OCI-LY3 (cell line): ENCODE results near the gene OVAAL.

Experiments
- H2AFZ ChIP-seq: fragments of 200-600, 300-600 bp; shearing (Covaris generic); 2 replicates; pipeline ENCODE4 v1.6.0; 2014; ENCODE audit warnings: antibody characterized with exemption, low read depth, low read length
- H3K27ac ChIP-seq: fragments of 200-600, 300-600 bp; sonication (generic); 2 replicates; pipeline ENCODE4 v1.5.1; 2014; ENCODE audit warnings: mild to moderate bottlenecking, low read length, moderate library complexity, mixed read lengths
- H3K27me3 ChIP-seq: fragments of 200-600, 300-600 bp; sonication (generic); 2 replicates; pipeline ENCODE4 v1.6.1; 2014; ENCODE audit warnings: low read depth, low read length, mixed read lengths
- H3K36me3 ChIP-seq: fragments of 200-600, 300-600 bp; sonication (generic); replicated peaks from 2 replicates; pipeline ENCODE3; 2014; ENCODE audit warnings: low read depth, low read length, mixed read lengths
- H3K4me1 ChIP-seq: fragments of 300-600, 200-600 bp; sonication (generic); 2 replicates; pipeline ENCODE4 v1.6.1; 2014; ENCODE audit warnings: low read length, mixed read lengths
- H3K4me2 ChIP-seq: fragments of 200-600, 300-600 bp; sonication (generic); 2 replicates; pipeline ENCODE4 v1.6.1; 2014; ENCODE audit warnings: low read length, mixed read lengths
- H3K4me3 ChIP-seq: fragments of 300-600, 200-600 bp; sonication (generic); 2 replicates; pipeline ENCODE4 v1.5.1; 2014; ENCODE audit warnings: antibody characterized with exemption, mild to moderate bottlenecking, low read length, moderate library complexity
- H3K79me2 ChIP-seq: fragments of 300-600, 200-600 bp; shearing (Covaris generic); 2 replicates; pipeline ENCODE4 v1.6.1; 2014; ENCODE audit warnings: mild to moderate bottlenecking, low read length, mixed read lengths
- H3K9ac ChIP-seq: fragments of 300-600, 200-600 bp; shearing (Covaris generic); 2 replicates; pipeline ENCODE4 v1.6.0; 2014; ENCODE audit warnings: mild to moderate bottlenecking, low read length, moderate library complexity
- H3K9me3 ChIP-seq: fragments of 200-600, 300-600 bp; shearing (Covaris generic); 2 replicates; pipeline ENCODE4 v1.6.1; 2014; ENCODE audit warnings: low read length, mixed read lengths; ENCODE audit not compliant: insufficient read depth
- H4K20me1 ChIP-seq: fragments of 200-600, 300-600 bp; sonication (generic); 2 replicates; pipeline ENCODE4 v1.6.1; 2016; ENCODE audit warnings: low read length, mixed read lengths; ENCODE audit not compliant: insufficient read depth
- CTCF ChIP-seq: fragments of 200-600, 300-600 bp; sonication (generic); IDR thresholded peaks from 2 replicates; pipeline ENCODE4 v1.5.1; 2014; ENCODE audit warnings: antibody characterized with exemption, low read length, low read depth
- EZH2phosphoT487 ChIP-seq: fragments of 200-600 bp; shearing (Covaris generic); IDR thresholded peaks from 2 replicates; pipeline ENCODE4 v1.6.1; 2018; ENCODE audit warnings: antibody characterized with exemption, mixed run types, low read depth

Gene OVAAL

GRCh38 chr1:180515857-180516388, 42.8 kb upstream of the OVAAL start:
- Histone ChIP-seq H3K4me2 (peak overlapping the region; percentile 40), H3K27me3 (0 out of 2 replicates have a peak, but pooled peaks cover 9% of the 10 kb centered on the region), H3K79me2 (no peaks in the 10 kb centered on the region), H3K4me1 (peaks cover 5% of the 10 kb centered on the region), H3K9me3 (no peaks in the 10 kb centered on the region), H3K27ac (no peak overlapping the region), H3K9ac (peak overlapping the region; percentile 19), H2AFZ (peak overlapping the region; percentile 79), H3K36me3 (no peaks in the 10 kb centered on the region), H3K4me3 (no peak overlapping the region), H4K20me1 (no peaks in the 10 kb centered on the region)
- TF ChIP-seq EZH2phosphoT487 (no peak), CTCF (peak; percentile 90)

- Histone ChIP-seq H3K36me3 (no peaks in the 10 kb centered on the region), H2AFZ (0 out of 2 replicates have a peak overlapping the region, but pooled peaks have one; percentile 1), H3K27me3 (0 out of 2 replicates have a peak, but pooled peaks cover 6% of the 10 kb centered on the region), H3K4me2 (no peak overlapping the region), H3K27ac (no peak overlapping the region), H3K9ac (no peak overlapping the region), H3K4me1 (peaks cover 6% of the 10 kb centered on the region), H3K9me3 (no peaks in the 10 kb centered on the region), H3K4me3 (no peak overlapping the region), H4K20me1 (no peaks in the 10 kb centered on the region), H3K79me2 (no peaks in the 10 kb centered on the region)
- no peak for TF ChIP-seq EZH2phosphoT487
- no peak for TF ChIP-seq CTCF
These were observed 38.9 kb upstream of the OVAAL start for GRCh38 chr1:180519846-180520245.

- Histone ChIP-seq H2AFZ (no peak overlapping the region), H3K4me2 (no peak overlapping the region), H3K4me1 (peaks cover 11% of the 10 kb centered on the region), H3K4me3 (no peak overlapping the region), H3K36me3 (no peaks in the 10 kb centered on the region), H3K79me2 (no peaks in the 10 kb centered on the region), H3K27me3 (0 out of 2 replicates have a peak, but pooled peaks cover 6% of the 10 kb centered on the region), H3K9me3 (no peaks in the 10 kb centered on the region), H3K27ac (no peak overlapping the region), H4K20me1 (no peaks in the 10 kb centered on the region), H3K9ac (no peak overlapping the region)
- TF ChIP-seq CTCF (no peak), EZH2phosphoT487 (no peak)
These were observed 37.1 kb upstream of the OVAAL start for GRCh38 chr1:180521474-180522212.

GRCh38 chr1:180522213-180522515, 36.6 kb upstream of the OVAAL start:
- H3K4me3 ChIP-seq = no peak overlapping the region
- H4K20me1 ChIP-seq = no peaks in the 10 kb centered on the region
- no peak overlapping the region for H3K4me2 ChIP-seq
- H3K4me1 ChIP-seq = peaks cover 11% of the 10 kb centered on the region
- H3K79me2 ChIP-seq = no peaks in the 10 kb centered on the region
- no peaks in the 10 kb centered on the region for H3K36me3 ChIP-seq
- no peak overlapping the region for H2AFZ ChIP-seq
- H3K27me3 ChIP-seq = 0 out of 2 replicates have a peak, but pooled peaks cover 6% of the 10 kb centered on the region
- H3K27ac ChIP-seq = no peak overlapping the region
- no peaks in the 10 kb centered on the region for H3K9me3 ChIP-seq
- TF ChIP-seq EZH2phosphoT487 = no peak
- no peak for TF ChIP-seq CTCF
- H3K9ac ChIP-seq = no peak overlapping the region
